Fibroblast of villous mesenchyme (primary cell): Measurements from ENCODE around the gene FGD4. TPM values are rescaled to one million over a fixed set of nuclear protein-coding genes. Genes with fewer than 3 reads are reported as not detected.
"Not testable (repeated sequence)": the region's sequence is repeated elsewhere in the genome, so short reads cannot be mapped to it uniquely, and the experiment has no call there.

Experiments
- DNase-seq: peaks from one replicate; pipeline ENCODE4 v3.0.0-alpha.2; 2010; ENCODE audit warnings: low read depth
- H3K4me3 ChIP-seq: 2 replicates; pipeline ENCODE4 v1.5.1; 2011; ENCODE audit warnings: low read depth, mild to moderate bottlenecking, low read length
- total RNA-seq: library from RNA; depleted of rRNA; stranded (reverse); fragments of >200 nt; gene quantifications from 2 replicates; pipeline ENCODE4 v1.2.3, GENCODE V29; 2012
- TF ChIP-seq, protein P1 (sequence below): IDR thresholded peaks from 2 replicates; pipeline ENCODE4 v1.5.1; 2012; ENCODE audit warnings: low read depth, mild to moderate bottlenecking, low read length; ENCODE audit not compliant: insufficient read depth

The FGD4 gene
- total RNA-seq, 1 donor: 4.7 TPM

DNA sequence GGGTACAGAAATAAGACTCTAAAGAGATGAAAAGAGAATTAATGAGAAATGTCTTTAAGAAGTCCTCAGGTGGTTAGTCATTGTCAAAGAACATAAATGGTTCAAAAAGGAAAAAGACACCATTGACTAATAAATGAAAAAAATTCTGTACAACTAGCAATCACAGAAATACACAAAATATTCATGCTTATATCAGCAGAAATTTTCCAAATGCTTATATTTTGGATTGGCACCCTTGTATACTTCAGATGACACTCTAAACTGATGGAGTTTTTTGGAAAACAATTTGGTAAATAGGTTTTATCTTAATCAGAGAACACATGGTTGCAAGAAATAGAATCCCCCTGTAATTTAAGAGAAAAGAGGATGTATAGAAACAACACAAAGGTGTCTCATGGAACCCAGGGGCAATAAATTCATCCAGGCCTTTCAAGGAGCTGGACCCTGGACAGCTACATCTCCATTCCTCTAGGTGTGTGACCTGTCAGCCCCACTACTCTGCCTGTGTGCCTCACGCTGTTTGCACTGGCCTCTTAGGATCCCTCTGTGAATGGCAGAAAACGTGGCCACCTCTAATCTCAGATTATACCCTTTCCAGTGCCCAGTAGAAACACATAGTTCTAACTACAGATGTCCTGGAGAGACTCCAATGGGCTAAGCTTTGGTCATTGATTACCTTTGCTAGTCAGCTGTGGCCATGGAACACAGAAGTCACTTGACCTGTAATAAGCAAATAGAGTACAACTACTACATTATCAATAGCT is 110.2 kb downstream of the FGD4 start:
- TF ChIP-seq, protein P1, sequence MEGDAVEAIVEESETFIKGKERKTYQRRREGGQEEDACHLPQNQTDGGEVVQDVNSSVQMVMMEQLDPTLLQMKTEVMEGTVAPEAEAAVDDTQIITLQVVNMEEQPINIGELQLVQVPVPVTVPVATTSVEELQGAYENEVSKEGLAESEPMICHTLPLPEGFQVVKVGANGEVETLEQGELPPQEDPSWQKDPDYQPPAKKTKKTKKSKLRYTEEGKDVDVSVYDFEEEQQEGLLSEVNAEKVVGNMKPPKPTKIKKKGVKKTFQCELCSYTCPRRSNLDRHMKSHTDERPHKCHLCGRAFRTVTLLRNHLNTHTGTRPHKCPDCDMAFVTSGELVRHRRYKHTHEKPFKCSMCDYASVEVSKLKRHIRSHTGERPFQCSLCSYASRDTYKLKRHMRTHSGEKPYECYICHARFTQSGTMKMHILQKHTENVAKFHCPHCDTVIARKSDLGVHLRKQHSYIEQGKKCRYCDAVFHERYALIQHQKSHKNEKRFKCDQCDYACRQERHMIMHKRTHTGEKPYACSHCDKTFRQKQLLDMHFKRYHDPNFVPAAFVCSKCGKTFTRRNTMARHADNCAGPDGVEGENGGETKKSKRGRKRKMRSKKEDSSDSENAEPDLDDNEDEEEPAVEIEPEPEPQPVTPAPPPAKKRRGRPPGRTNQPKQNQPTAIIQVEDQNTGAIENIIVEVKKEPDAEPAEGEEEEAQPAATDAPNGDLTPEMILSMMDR: no peak
- DNase-seq: no peak
- no peak overlapping the region for H3K4me3 ChIP-seq

- not testable (repeated sequence) for DNase-seq, H3K4me3 ChIP-seq
Observed at GRCh38 chr12:32511976-32512375, 112.6 kb downstream of the FGD4 start.

DNA sequence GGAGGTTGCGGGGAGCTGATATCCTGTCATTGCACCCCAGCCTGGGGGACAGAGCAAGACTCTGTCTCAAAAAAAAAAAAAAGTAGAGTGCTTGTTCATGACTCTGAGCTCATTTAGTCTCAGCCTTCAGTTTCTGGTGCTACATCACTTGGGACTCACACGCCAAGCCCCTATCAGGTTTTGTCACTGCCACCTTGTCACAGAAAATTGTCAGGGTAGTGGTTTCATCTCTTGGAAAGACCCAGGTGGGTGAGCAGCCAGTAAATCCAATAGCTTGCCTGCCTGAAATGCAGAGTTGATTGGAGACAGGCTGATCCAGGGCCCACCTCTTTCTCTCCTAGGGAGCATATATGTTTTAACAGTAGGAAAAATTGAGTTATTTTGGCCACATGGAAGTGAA is 113.0 kb downstream of the FGD4 start:
- H3K4me3 ChIP-seq: no peak overlapping the region
- TF ChIP-seq, protein P1: no peak
- no peak for DNase-seq

DNA sequence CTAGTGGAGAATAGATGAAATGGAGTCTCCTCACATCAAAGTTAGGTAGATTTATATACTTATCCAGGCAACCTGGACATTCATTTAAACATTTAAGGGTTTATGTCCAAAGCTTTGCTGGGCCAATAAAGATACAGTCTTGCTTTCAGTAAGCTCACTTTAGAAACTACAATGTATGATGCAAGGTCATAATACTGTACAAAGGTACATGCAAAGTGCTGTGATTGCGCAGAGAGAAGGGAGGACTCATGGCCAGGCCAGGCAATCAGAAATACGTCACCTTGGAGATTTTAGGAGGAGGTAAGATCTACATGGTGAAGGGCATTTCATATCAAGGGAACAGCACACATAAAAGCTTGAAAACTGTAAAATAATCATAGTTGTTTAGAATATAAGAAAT is 113.6 kb downstream of the FGD4 start:
- H3K4me3 ChIP-seq: no peak overlapping the region
- no peak for DNase-seq
- TF ChIP-seq, protein P1: no peak

DNA sequence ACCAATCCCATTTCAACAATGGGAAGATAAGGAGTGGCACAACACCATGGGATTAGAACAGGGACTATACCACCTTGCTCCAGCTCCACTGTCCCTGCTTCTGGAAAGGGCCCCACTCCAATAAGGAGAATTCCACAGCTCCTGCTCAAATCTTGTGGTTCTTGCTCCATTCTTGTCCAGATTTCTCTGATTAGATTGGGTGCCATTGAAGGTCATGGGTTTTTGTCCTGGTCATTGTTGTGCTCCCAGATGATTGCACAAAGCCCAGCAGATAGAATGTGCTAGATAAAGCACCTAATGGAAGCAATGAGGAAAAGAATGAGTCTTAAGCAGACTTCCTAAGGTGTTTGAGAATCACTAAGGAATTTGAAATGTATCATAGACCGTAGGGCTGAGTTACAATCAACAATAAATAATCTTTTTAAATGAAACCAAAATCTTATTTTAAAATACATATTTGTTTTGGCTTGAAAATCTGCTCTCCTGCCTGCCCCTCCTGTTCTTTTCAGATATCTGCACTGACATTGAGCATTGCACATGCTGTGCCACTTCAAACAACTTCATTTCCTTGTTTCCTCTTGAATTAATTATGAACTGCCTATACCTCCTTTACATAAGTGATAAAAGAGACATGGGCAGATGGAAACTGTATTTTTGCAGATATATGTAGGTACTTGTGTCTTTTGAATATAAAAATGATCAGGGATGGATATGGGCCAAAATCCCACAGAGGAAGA is 115.9 kb downstream of the FGD4 start:
- no peak overlapping the region for H3K4me3 ChIP-seq

DNA sequence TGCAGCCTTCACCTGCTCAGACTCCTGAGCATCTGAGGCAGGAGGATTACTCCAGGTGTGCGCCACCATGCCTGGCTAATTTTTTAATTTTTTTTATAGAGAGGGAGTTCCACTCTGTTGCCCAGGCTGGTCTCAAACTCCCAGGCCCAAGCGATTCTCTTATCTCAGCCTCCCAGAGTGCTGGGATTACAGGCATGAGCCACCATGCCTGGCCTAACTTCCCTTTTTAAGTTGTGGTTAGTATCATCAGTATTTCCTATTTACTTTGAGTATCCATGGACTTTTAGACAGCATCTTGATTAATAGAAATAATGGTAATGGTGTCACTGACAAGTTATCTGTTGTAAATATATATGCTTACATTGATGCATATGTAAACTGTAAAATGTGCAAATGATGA is 116.9 kb downstream of the FGD4 start:
- no peak for DNase-seq
- H3K4me3 ChIP-seq: no peak overlapping the region
- TF ChIP-seq, protein P1: no peak

More for the DNA sequence above, 115.9 kb downstream of the FGD4 start:
- TF ChIP-seq, protein P1: no peak
- DNase-seq: no peak

- no peak overlapping the region for H3K4me3 ChIP-seq
- no peak for DNase-seq
- TF ChIP-seq, protein P1: no peak
Observed at GRCh38 chr12:32517966-32518365, 118.6 kb downstream of the FGD4 start.
